Stimulated activated CD8-positive, alpha-beta memory T cell treated with anti-CD3 and anti-CD28 coated beads, Interleukin-7, amount 100 ng/mL, for 48 hours (primary cell): ENCODE measurements around the gene PDGFA.

Experiments used
- DNase-seq, 2 donors: peaks; one replicate each; pipeline ENCODE4 v3.0.0-alpha.2; 2020; ENCODE audit warnings: low read depth in 1 of 2; ENCODE audit errors: extremely low read depth in 1 of 2

Gene PDGFA

GRCh38 chr7:519484-520390 is at the start of gene PDGFA:
PDGFA (minus strand) TSS chr7:519846; CDS start chr7:519001, 845 bp downstream.
- DNase-seq = no peak

DNA sequence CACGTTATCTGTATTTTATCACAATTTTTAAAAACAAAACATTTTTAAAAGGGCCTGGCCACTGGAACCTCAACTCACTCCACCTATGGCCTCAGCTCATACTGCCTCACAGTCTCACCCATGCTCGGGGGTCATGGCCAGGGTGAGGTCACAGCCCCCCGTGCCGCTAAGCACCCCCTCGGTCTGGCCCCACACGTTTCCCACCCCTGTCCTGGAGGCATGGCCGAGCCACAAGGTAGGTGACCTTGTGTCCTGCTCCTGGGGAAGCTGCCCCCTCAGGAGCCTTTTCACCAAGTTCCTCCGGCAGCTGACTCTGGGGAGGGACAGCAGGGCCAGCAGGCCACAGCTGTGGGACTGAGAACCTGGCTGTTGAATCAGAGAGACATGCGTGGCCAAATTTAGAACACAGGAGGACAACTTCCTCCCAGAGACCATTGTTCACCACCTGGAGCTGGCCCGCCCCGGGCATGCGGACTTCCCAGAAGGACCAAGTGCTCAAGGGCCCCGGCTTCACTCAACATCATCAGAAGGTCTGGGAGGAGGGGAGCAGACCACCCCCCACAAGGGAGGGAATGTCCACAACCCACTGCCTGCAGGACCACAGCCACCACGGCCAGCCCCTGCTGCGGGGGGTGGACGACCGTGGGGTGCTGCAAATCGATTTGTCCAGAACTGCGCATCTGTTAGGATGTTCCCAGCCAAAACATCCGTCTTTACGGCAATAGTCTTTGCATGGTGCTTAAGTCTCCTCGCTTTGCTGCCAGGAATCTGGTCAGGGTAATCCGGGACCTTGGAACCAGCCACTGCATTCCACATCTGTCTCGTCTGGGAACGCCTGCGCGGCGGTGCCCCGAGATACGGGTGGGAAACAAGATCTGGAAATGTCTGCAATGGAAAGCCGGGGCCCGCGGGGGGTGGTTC is 48.6 kb upstream of the PDGFA start:
- DNase-seq = no peak

DNA sequence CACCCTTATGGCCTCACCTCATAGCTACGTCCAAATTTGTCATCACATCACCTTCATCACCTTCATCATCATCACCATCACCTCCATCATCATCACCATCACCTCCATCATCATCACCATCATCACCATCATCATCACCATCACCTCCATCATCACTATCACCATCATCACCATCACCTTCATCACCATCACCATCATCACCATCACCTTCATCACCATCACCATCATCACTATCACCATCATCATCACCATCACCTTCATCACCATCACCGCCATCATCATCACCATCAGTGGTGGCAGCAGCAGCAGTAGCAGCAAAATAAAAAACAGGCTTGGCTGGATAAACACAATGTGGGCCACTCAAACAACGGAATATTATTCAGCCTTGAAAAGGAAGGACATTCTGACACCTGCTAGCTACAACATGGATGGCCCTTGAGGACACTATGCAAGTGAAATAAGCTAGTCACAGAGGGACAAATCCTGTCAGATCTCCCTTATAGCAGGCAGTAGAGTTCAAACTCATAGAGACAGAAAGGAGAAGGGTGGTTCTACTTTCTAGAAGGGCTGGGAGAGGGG is 47.7 kb upstream of the PDGFA start:
- DNase-seq = no peak

DNA sequence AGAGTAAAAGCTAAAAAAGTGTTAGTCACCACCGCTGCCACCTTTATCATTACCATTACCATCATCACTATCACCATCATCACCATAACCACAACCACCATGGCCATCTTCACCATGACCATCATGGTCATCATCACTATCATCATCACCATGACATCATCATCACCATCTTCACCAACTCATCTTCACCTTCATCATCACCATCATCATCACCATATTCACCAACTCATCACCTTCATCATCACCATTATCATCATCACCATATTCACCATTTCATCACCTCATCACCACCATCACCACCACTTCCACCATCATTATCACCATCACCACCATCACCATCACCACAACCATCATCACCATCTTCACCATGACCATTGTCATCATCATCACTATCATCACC is 46.5 kb upstream of the PDGFA start:
- no peak for DNase-seq

GRCh38 chr7:564176-564865 is 44.7 kb upstream of the PDGFA start:
- DNase-seq = no peak

- no peak for DNase-seq
These were observed 44.1 kb upstream of the PDGFA start for GRCh38 chr7:563629-564170.

- no peak for DNase-seq
These were observed 43.4 kb upstream of the PDGFA start for GRCh38 chr7:562789-563628.

DNA sequence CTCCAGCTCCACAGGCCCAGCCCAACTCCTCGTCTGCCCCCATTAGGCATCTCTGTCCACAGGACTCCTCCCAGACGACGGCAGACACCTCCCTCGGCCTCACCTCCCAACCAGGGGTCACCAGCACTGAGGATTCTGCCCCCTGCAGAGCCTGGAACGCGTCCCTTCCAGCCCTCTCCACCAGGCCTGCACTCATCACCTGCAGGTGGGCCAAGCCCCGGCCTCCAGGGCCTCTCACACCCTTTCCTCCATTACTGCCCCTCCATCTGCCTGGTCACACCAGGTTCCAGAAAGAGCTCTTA is 42.7 kb upstream of the PDGFA start:
- no peak for DNase-seq

DNA sequence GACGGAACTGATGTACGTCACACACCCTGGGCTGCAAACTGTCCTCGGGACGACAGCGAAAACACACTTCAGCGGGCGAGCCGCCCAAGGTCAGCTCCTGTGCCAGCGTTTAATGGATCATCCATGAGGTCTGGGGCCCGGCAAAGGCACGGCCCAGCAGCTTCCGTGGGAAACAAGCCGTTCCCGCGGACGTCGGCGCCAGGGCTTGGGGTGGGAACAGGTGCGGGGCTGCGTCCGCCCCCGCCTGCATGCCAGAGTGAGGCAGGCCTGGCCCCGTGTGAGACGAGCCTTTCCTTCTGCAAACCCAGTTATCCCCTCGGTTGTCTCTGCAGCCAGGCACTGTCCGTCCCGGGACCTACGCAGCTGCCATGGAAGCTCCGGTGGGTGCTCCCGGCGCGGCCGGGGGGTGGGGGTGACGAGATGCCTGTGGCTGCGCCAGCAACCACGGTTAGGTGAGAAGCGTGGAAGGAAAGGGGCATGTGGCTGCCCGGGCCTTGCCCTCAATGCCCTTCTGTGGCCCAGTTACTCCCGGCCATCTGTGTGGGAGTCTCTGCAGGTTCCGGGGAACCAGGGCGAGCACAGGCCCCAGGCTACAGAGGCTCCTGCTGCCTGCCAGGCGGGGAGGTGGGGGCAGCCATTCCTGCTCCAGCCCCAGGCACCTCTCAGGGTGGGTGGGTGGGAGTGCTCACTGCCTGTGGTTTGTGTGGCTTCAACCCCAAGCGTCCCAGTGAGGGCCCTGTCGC is 42.2 kb upstream of the PDGFA start:
- no peak for DNase-seq

GRCh38 chr7:560966-561630 is 41.5 kb upstream of the PDGFA start:
- DNase-seq = no peak

GRCh38 chr7:559396-559705 is 39.7 kb upstream of the PDGFA start:
- DNase-seq = no peak

DNA sequence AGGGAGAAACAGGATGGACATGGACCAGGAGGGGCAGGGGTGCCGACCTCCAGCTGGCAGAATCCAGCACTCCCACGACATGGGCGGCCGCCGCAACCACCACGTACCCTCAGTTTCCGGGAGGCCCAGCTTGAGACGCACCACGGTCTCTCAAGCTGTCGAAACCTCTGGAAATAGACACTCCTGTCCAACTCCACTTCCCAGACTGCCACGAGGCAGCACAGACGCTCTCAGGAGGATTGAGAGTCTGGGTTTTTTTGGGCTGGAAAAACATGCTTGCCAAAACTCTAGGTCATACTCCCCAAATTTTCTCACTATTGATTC is 37.9 kb upstream of the PDGFA start:
- DNase-seq = no peak

DNA sequence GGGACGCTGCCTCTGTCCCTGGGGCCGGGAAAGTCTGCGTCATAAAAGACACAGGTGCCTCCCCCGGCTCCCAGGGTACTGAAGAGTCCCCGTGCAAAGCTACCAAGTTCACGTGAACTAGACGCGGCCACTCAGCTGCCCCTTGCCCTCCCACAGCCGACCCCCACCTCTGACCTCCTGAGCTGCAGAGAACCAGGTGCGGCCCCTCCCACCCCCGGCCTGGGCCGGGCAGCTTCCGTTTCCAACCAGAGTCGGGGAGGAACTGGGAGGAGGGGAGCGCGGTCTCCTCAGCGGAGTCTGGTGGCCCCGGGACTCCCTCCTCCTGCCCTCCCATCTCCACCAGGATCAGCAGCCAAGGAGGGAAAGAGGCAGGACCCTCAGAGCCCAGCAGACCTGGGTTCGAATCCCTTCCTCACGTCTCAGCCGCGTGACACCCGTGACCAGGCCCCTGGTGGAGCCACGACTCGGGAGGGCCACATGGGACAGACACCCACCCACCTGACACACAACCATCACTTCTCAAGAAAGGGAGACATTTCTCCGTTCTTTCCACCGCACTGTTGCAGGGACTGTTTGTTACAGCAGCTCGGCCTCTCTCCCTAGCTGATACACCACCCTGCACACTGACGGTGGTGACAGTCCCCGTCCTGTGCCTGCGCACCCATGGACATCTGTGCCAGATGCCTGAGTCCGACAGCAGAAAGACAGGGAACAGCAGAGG is 37.4 kb upstream of the PDGFA start:
- DNase-seq = no peak

- DNase-seq = no peak
These were observed 36.7 kb upstream of the PDGFA start for GRCh38 chr7:556291-556826.

GRCh38 chr7:555551-556160 is 36.0 kb upstream of the PDGFA start:
- DNase-seq = no peak

GRCh38 chr7:553636-554111 is 34.0 kb upstream of the PDGFA start:
- no peak for DNase-seq

GRCh38 chr7:552868-553635 is 33.4 kb upstream of the PDGFA start:
- DNase-seq = no peak
